Glomerular endothelial cell (primary cell): Measurements from ENCODE around the gene VDR. TPM values are rescaled to one million over a fixed set of nuclear protein-coding genes. Genes with fewer than 3 reads are reported as not detected.

Experiments used
- DNase-seq: peaks from one replicate; pipeline ENCODE4 v3.0.0-alpha.2; 2011; ENCODE audit warnings: low read depth, low spot score; ENCODE audit errors: extremely low read depth
- total RNA-seq: library from RNA; depleted of rRNA; stranded (reverse); fragments of >200 nt; gene quantifications from 2 replicates; pipeline ENCODE4 v1.2.3, GENCODE V29; 2015

VDR gene
- total RNA-seq, 1 donor from 2014 or later, result 0.18 TPM

GRCh38 chr12:47931187-47931586 is 26.4 kb upstream of the VDR start:
- DNase-seq, result no peak

- DNase-seq, result no peak
These were observed 25.8 kb upstream of the VDR start for GRCh38 chr12:47930634-47931033.

GRCh38 chr12:47927346-47927745 is 22.6 kb upstream of the VDR start:
- DNase-seq, result no peak

GRCh38 chr12:47921907-47922306 is 17.1 kb upstream of the VDR start:
- DNase-seq, result no peak

GRCh38 chr12:47920913-47921312 is 16.1 kb upstream of the VDR start:
- DNase-seq, result no peak

GRCh38 chr12:47913081-47913480 is 8.3 kb upstream of the VDR start:
- DNase-seq, result no peak

- no peak for DNase-seq
These were observed 7.8 kb upstream of the VDR start for GRCh38 chr12:47912556-47912955.

- DNase-seq, result no peak
These were observed 6.2 kb upstream of the VDR start for GRCh38 chr12:47910981-47911380.

GRCh38 chr12:47910486-47910885 is 5.7 kb upstream of the VDR start:
- no peak for DNase-seq

- DNase-seq, result no peak
These were observed 5.2 kb upstream of the VDR start for GRCh38 chr12:47909839-47910465.

- no peak for DNase-seq
These were observed 3.9 kb upstream of the VDR start for GRCh38 chr12:47908738-47909137.

GRCh38 chr12:47907851-47908454 is 3.2 kb upstream of the VDR start:
- DNase-seq, result no peak

GRCh38 chr12:47903927-47904712 is 674 bp downstream of the VDR start:
- no peak for DNase-seq

GRCh38 chr12:47903151-47903611 is 1.6 kb downstream of the VDR start:
- DNase-seq, result no peak

- DNase-seq, result no peak
These were observed 2.6 kb downstream of the VDR start for GRCh38 chr12:47902131-47902639.

GRCh38 chr12:47901718-47902093 is 3.1 kb downstream of the VDR start:
- no peak for DNase-seq

- no peak for DNase-seq
These were observed 3.6 kb downstream of the VDR start for GRCh38 chr12:47901063-47901717.

GRCh38 chr12:47900131-47901062 is 4.4 kb downstream of the VDR start:
- DNase-seq, result no peak

- DNase-seq, result no peak
These were observed 5.3 kb downstream of the VDR start for GRCh38 chr12:47899466-47899865.

GRCh38 chr12:47896633-47897032 is 8.2 kb downstream of the VDR start:
- no peak for DNase-seq
